IPS-15b (cell line): ENCODE data around the gene PYGO2.
A peak's percentile ranks its signal among the peaks of the same experiment; 100 is the strongest.

Source experiments
- H3K27me3 ChIP-seq: one replicate; pipeline ENCODE4 v1.6.1; 2013; ENCODE audit warnings: low read length; ENCODE audit not compliant: control insufficient read depth, insufficient read depth
- H3K36me3 ChIP-seq: one replicate; pipeline ENCODE4 v1.6.1; 2013; ENCODE audit warnings: low read length; ENCODE audit not compliant: control insufficient read depth, insufficient read depth
- H3K4me1 ChIP-seq: one replicate; pipeline ENCODE4 v1.6.1; 2013; ENCODE audit warnings: mild to moderate bottlenecking, low read length; ENCODE audit not compliant: control insufficient read depth, insufficient read depth
- H3K4me3 ChIP-seq: one replicate; pipeline ENCODE4 v1.5.1; 2013; ENCODE audit warnings: low read depth, low read length
- H3K9ac ChIP-seq: one replicate; pipeline ENCODE4 v1.6.1; 2013; ENCODE audit warnings: low read depth, mild to moderate bottlenecking, low read length
- H3K9me3 ChIP-seq: one replicate; pipeline ENCODE4 v1.6.1; 2013; ENCODE audit warnings: mild to moderate bottlenecking, low read length; ENCODE audit not compliant: control insufficient read depth, insufficient read depth

Gene PYGO2

DNA sequence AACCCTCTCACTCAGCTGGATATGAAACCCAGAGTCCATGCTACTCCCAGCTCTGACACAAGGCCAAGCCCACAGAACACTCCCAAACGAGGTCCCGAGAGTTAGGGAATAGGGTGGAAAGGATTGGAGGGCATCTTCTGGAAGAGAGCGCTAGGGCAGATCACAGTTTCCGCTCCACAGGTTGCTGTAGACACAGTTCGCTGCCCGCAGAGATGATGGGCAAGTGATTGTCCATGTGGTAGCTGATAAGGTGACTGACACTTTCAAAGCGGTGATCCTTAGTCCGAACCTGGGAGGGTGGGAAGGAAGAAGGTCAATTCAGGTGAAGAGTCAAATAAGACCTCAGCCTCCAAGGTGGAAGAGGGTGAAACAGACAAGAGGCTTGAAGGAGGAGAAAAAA lies 2.1 kb upstream of the PYGO2 start:
- H3K4me3 ChIP-seq, result no peak overlapping the region
- no peaks in the 10 kb centered on the region for H3K9me3 ChIP-seq
- no peaks in the 10 kb centered on the region for H3K27me3 ChIP-seq
- H3K4me1 ChIP-seq, result peaks cover 5% of the 10 kb centered on the region
- no peak overlapping the region for H3K9ac ChIP-seq
- peaks cover 52% of the 10 kb centered on the region for H3K36me3 ChIP-seq

DNA sequence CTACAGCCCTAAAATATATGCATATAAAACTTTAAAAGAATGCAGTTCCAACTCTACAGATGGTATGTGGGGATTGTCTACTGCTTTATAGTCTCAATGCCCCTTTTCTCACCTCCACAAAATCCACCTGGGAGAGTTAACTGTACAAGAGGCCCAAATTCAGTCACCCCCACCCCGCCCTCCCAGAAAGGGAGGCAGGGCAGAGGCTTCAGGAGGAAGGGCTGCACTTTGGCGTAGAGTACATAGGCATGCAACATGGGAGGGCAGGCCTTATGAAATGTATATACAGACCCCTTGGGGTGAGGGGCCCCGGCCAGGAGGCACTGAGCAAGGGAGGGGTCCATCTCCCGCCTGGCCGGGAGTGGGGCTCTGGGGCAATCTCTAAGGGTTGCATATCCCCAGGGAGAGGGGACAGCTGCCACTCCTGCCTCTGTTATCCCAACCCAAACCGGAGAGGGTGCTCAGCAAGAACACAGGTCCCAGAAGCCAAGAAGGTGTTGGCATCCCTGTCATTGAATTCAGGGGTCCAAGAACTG lies 1.3 kb upstream of the PYGO2 start:
- no peak overlapping the region for H3K9ac ChIP-seq
- peaks cover 5% of the 10 kb centered on the region for H3K4me1 ChIP-seq
- H3K4me3 ChIP-seq, result peak overlapping the region; percentile 78
- no peaks in the 10 kb centered on the region for H3K9me3 ChIP-seq
- H3K36me3 ChIP-seq, result peaks cover 51% of the 10 kb centered on the region
- no peaks in the 10 kb centered on the region for H3K27me3 ChIP-seq

DNA sequence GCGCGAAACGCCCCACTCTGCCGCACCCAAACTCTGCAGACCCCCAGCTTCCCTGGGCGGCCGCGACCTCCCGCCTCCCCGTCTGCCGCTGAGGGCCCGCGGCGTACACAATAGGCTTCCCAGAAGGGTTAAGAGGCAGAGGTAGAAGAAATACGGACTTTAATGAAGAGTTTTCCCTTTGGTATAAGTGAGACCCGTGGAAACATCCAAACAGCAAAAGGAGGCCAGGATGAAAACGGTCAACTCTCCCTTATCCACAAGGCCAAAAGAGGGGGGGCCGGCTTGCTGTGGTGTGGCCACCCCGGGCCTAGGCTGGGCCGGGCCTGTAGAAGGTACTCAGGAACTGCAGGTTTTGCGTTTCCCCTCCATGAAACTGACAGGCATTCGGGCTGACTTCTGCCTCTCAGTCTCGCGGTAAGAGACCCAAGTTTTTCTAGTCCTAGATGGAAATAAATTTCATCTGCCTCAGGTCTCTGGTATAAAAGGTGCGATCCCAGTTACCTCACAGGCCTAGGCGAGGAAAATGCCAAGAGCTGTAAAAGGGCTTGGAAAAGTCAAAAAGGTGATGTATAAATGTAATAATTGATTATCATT lies 671 bp upstream of the PYGO2 start:
- H3K4me1 ChIP-seq, result peaks cover 6% of the 10 kb centered on the region
- peak overlapping the region; percentile 88 for H3K9ac ChIP-seq
- peaks cover 45% of the 10 kb centered on the region for H3K36me3 ChIP-seq
- no peaks in the 10 kb centered on the region for H3K27me3 ChIP-seq
- H3K4me3 ChIP-seq, result peak overlapping the region; percentile 78
- H3K9me3 ChIP-seq, result no peaks in the 10 kb centered on the region

DNA sequence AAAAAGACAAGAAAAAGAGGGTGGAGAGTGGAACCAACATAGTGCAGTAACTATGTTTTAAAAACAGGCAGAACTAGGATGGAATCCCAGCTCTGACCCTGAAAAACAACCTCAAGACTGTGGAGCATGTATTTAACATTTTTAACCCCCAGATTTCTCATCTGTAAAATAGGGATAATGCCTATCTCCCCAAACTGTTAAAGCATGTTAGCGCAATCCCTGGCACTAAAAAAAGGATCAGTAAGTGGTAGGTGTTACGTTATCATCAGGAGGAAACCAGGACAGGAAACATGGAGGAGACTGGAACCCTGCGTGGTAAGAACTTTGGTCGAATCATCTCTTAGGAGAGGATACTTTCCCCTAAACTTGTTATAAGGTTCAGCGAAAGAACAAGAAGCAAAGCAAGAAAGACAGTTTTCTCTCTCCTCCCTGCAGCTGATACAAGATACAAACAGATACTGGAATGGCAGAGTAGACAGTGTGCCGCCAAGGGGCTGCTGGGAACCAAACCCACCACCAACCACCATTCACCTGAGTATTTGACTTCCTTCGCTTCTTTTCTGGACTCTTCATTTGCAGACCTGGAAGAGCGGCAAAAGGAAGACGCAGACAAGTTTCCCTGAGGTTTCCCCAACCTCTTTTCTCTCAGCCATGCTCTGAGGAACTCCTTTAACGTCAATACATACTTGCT lies 991 bp downstream of the PYGO2 start:
- Histone ChIP-seq H3K9me3 (no peaks in the 10 kb centered on the region), H3K9ac (no peak overlapping the region), H3K4me1 (peaks cover 10% of the 10 kb centered on the region), H3K4me3 (peak overlapping the region; percentile 78), H3K36me3 (peaks cover 30% of the 10 kb centered on the region), H3K27me3 (no peaks in the 10 kb centered on the region)

DNA sequence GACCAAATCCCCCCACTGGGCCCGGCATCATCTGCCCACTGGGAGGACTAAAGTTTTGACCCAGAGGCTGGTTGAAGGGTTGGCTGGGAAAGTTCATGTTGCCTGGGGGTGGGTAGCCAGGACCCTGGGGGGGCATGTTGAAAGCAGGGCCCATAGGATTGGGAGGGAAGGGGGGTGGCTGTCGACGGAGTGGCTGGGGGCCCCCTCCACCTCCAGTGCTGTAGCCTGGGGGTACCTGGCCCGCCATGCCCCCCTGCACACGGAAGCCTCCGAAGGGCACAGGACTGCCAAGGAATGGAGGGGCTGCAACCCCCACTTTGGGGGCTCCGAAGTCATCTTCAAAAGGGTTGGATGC lies 2.2 kb downstream of the PYGO2 start:
- Histone ChIP-seq H3K4me1 (peaks cover 19% of the 10 kb centered on the region), H3K27me3 (no peaks in the 10 kb centered on the region), H3K9ac (no peak overlapping the region), H3K9me3 (no peaks in the 10 kb centered on the region), H3K4me3 (no peak overlapping the region), H3K36me3 (peaks cover 26% of the 10 kb centered on the region)

DNA sequence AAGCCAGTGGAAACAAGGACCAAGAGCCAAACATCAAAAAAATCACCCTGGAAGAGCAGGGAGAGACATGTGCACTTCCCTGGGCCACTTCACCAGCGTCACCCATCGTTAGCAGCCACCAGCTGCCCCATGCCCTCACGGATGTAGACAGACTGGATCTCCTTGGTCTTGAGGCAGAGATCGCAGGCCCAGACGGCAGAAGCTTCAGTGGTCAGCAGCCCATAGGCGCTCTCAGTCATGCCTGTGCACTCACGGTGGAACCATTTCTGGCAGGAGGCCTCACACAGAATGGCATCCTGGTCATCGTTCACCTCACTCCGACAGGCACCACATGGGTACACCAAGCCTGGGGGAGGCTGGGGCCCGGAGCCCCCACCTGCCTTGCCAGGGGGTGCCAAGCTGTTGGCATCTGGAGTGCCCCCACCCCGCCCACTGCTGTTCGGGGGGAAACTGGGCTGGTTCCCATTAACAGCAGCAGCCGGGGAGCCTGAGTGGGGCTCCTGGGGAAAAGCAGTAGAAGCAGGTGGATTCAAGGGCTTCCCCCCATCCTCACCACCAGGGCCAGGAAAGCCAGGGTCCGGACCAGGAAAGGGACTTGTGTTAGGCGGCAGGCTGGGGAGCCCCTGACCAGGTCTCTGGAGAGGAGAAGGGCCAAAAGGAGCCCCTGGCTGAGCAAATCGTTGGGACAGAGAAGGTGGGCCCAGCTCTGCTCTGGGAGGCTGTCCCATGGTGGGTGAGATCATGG lies 2.7 kb downstream of the PYGO2 start:
- peaks cover 19% of the 10 kb centered on the region for H3K4me1 ChIP-seq
- H3K9ac ChIP-seq, result no peak overlapping the region
- peaks cover 22% of the 10 kb centered on the region for H3K36me3 ChIP-seq
- H3K9me3 ChIP-seq, result no peaks in the 10 kb centered on the region
- H3K4me3 ChIP-seq, result no peak overlapping the region
- H3K27me3 ChIP-seq, result no peaks in the 10 kb centered on the region

DNA sequence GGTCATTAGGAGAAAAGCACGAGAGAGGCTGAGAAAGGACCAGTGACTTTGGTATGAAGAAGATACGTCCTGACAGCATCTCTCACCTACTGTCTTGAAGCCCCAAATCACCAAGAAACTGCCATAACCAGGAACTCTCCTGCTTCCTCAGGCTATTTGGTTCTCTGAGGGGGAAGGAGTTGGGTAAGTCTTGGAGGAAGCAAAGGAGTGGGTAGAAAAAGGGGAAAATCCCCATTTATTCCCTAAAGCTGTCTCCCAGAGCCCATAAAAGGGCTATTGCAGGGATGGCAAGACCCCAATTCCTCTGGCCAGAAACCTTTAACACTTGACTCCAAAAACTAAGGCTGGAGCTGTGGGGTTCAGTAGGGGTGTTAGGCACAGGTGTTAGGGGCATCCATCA lies 3.5 kb downstream of the PYGO2 start:
- no peaks in the 10 kb centered on the region for H3K9me3 ChIP-seq
- H3K4me3 ChIP-seq, result no peak overlapping the region
- H3K27me3 ChIP-seq, result no peaks in the 10 kb centered on the region
- H3K4me1 ChIP-seq, result peaks cover 19% of the 10 kb centered on the region
- peaks cover 15% of the 10 kb centered on the region for H3K36me3 ChIP-seq
- H3K9ac ChIP-seq, result no peak overlapping the region

DNA sequence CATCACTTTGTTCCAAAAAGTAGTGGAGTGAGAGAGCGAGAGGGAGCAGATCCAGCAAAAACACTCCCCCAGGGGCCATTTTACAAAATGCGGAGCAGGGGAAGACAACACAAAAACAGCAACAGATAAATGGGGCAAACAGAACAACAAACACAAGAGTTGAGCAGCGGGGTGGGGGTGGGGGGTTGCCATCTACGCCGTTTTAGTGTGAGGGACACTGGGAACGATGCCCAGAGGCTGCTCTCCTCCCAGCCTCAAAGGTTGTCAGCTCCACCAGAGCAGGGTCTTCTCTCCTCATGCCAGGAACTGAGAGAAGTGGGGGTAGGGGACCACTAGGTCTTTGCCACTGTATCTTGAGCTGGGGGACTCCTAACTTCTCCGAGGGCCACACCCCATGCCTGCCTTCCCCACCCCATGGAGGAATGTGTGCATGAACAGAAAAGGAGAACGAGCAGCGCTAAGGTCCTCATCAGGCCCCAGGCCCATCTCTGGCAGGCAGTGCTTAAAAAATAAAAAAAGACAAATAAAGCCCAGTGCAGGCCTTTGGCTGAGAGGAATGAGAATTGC lies 4.4 kb downstream of the PYGO2 start:
- H3K4me1 ChIP-seq, result peaks cover 19% of the 10 kb centered on the region
- peak overlapping the region; percentile 75 for H3K4me3 ChIP-seq
- no peaks in the 10 kb centered on the region for H3K9me3 ChIP-seq
- no peaks in the 10 kb centered on the region for H3K27me3 ChIP-seq
- H3K36me3 ChIP-seq, result peaks cover 13% of the 10 kb centered on the region
- H3K9ac ChIP-seq, result no peak overlapping the region

DNA sequence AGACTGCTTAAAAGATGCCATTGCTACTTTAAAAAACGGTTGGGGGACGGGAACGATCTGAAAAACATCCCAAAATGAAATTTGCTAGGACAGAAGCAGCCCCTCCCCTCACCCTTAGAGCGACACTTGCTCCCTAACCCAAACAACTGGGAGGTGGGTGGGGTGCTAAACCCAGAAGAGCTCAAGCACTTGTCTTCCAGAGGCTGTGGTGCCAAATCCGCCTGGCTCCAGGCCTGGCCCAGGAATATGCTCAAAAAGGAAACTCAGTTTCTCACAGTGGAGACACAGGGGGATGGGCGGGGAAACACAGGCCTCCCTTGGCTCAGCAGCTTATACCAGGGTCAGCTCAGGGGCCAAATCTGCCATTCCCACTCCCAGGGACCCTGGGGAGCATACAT lies 5.0 kb downstream of the PYGO2 start:
- Histone ChIP-seq H3K36me3 (peaks cover 13% of the 10 kb centered on the region), H3K27me3 (no peaks in the 10 kb centered on the region), H3K4me3 (peak overlapping the region; percentile 75), H3K9ac (no peak overlapping the region), H3K4me1 (peaks cover 19% of the 10 kb centered on the region), H3K9me3 (no peaks in the 10 kb centered on the region)

DNA sequence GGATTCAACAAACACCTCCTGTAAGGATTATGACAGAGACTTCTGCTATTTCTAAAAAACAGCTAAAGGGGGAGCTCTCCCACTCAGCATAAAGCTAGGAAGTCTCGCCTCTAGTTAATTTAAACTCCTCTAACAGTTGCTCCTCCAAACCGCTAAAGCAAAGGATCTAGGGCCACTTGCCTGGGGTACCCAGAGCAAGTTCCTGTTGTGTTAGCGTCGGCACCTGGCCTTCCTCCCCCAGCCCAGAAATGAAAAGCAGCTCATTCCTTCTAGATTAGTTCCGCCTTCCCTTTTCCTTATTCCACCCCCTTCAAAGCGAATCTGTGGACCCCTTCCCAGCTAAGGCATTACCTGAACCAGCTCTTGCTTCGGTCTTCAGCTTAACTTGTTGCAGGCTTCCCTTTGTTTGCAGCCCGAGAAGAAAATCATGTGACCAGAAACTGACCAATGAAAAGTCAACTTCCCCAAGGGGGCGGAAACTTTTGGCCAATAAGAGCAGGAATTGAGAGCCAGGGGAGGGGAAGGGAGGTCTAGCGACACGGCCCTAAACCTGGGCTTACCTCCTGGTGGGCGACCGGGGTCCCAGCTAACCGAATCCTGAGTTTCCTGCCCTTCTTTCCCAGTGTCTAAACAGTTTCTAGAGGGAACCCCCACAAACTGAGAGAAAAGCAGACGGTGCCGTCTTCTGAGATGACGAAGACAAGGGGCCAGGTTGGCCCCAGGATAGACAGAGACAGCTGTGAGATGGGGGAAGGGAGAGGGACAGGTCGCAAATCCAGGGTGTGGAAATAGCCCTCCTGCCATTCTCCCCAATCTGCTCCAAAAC lies 5.7 kb downstream of the PYGO2 start, which contains the start of gene PBXIP1:
PBXIP1 (minus strand) TSS at position 382 of the 826 bp plus-strand sequence. CDS start 2,378 bp downstream, outside the sequence.
- no peaks in the 10 kb centered on the region for H3K27me3 ChIP-seq
- peaks cover 19% of the 10 kb centered on the region for H3K4me1 ChIP-seq

More for the DNA sequence above, 5.7 kb downstream of the PYGO2 start, which contains the start of gene PBXIP1:
- H3K9ac ChIP-seq, result peak within 1 kb of the TSS; percentile 77
- H3K9me3 ChIP-seq, result no peaks in the 10 kb centered on the region
- peak within 1 kb of the TSS; percentile 75 for H3K4me3 ChIP-seq
- H3K36me3 ChIP-seq, result peaks cover 13% of the 10 kb centered on the region
